Hepatocyte (in vitro differentiated cells): ENCODE data around the gene MSANTD1.

Source experiments
- EZH2 ChIP-seq: fragments of 200-600 bp; sonication (generic); IDR thresholded peaks from 2 replicates; pipeline ENCODE4 v1.6.1; 2016; ENCODE audit warnings: antibody characterized with exemption, mild to moderate bottlenecking, borderline replicate concordance
- EZH2phosphoT487 ChIP-seq: fragments of 200-600 bp; sonication (generic); IDR thresholded peaks from one replicate; pipeline ENCODE4 v1.6.1; 2018; ENCODE audit warnings: antibody characterized with exemption, mild to moderate bottlenecking, low read depth, moderate library complexity; ENCODE audit not compliant: unreplicated experiment, severe bottlenecking
- TF ChIP-seq, protein P1 (sequence below): fragments of 200-600 bp; sonication (generic); IDR thresholded peaks from 2 replicates; pipeline ENCODE4 v1.5.1; 2016; ENCODE audit warnings: antibody characterized with exemption, mild to moderate bottlenecking; ENCODE audit not compliant: poor library complexity

DNA sequence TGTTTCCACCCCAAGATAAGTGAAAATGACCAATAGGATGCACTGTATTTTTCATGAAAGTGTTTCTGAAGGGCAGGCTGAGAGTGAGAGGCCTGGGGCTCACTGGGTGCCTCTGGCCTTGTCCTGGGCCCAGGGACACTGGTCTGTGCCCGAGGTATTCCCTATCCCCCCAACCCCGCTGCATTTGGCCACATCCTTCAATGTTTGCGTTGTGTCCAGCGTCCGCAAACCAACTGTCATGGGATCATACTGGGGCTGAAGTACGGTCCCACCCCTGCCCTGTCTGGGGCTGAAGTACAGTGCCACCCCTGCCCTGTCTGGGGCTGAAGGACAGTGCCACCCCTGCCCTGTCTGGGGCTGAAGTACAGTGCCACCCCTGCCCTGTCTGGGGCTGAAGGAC lies 22.0 kb upstream of the MSANTD1 start:
- TF ChIP-seq, protein P1, sequence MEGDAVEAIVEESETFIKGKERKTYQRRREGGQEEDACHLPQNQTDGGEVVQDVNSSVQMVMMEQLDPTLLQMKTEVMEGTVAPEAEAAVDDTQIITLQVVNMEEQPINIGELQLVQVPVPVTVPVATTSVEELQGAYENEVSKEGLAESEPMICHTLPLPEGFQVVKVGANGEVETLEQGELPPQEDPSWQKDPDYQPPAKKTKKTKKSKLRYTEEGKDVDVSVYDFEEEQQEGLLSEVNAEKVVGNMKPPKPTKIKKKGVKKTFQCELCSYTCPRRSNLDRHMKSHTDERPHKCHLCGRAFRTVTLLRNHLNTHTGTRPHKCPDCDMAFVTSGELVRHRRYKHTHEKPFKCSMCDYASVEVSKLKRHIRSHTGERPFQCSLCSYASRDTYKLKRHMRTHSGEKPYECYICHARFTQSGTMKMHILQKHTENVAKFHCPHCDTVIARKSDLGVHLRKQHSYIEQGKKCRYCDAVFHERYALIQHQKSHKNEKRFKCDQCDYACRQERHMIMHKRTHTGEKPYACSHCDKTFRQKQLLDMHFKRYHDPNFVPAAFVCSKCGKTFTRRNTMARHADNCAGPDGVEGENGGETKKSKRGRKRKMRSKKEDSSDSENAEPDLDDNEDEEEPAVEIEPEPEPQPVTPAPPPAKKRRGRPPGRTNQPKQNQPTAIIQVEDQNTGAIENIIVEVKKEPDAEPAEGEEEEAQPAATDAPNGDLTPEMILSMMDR: no peak
- TF ChIP-seq EZH2phosphoT487 (no peak), EZH2 (no peak)
